Body of pancreas (tissue), 4 donors: Measurements from ENCODE around the gene RGS6.

Source experiments
- POLR2A ChIP-seq, 3 donors: fragments of 450-650 bp; IDR thresholded peaks; one replicate each; pipeline ENCODE4 v1.6.1; 2016; ENCODE audit warnings: antibody characterized with exemption in 3 of 3, mild to moderate bottlenecking in 2 of 3
- TF ChIP-seq, protein P1 (sequence below), 7 experiments: fragments of 450-650 bp in 4 of 7; fragments of 200-600 bp in 3 of 7; sonication (generic) in 3 of 7; IDR thresholded peaks; one replicate each; pipeline ENCODE4 v1.5.1; 2016 to 2019; ENCODE audit warnings: antibody characterized with exemption in 7 of 7

DNA sequence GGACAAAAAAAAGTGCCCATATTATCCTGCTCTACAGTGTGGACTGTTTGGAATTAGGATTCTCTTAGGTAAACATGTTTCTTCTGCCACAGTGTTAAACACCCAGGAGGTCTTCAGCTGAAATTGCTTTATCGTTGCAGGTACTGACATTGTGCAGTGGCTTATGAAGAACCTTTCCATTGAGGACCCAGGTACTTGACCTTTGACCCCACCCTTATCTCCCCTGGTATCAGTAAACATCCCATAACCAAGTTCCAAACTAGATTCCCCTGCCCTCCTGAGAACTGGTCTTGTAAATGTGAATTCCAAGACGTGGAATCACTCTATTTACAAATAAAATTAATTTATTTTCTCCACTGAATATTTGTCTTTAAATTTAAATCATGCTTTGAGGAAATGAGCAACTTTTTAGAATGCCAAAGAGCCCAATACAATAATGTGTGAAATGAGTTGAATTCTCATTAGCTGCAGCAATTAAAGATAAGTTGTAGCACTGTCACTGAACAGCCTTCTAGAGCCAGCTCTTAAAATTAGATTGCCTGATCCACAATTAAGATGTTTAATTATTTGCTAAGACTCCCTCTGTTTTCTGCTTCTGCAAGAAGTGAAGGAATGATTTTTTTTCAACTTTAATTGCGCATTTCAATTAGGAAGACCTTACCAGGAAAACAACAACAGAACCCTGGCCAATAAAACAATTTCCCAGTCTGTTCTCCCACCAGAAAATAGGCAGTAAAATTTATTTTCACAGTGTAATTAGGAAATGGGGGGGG, 522.3 kb downstream of the RGS6 start:
- TF ChIP-seq, protein P1, sequence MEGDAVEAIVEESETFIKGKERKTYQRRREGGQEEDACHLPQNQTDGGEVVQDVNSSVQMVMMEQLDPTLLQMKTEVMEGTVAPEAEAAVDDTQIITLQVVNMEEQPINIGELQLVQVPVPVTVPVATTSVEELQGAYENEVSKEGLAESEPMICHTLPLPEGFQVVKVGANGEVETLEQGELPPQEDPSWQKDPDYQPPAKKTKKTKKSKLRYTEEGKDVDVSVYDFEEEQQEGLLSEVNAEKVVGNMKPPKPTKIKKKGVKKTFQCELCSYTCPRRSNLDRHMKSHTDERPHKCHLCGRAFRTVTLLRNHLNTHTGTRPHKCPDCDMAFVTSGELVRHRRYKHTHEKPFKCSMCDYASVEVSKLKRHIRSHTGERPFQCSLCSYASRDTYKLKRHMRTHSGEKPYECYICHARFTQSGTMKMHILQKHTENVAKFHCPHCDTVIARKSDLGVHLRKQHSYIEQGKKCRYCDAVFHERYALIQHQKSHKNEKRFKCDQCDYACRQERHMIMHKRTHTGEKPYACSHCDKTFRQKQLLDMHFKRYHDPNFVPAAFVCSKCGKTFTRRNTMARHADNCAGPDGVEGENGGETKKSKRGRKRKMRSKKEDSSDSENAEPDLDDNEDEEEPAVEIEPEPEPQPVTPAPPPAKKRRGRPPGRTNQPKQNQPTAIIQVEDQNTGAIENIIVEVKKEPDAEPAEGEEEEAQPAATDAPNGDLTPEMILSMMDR (IDR thresholded peaks at IDR 0.05) = no peak
- TF ChIP-seq POLR2A (IDR thresholded peaks at IDR 0.05) = no peak
